Endothelial cell of umbilical vein (primary cell): ENCODE measurements around the gene INPP5A. TPM values are rescaled to one million over a fixed set of nuclear protein-coding genes. Genes with fewer than 3 reads are reported as not detected.
A peak's percentile ranks its signal among the peaks of the same experiment; 100 is the strongest.

Source experiments
- BruUV-seq: library from RNA; stranded (reverse); fragments of 400-500 nt; replicated peaks from 2 replicates; lab custom pipeline; 2021; lab: Mats Ljungman, UMichigan
- CTCF ChIA-PET: fragments of 300-600, 350-600 bp; sonication (Branson Sonifier 250); formaldehyde crosslinking; loops from one replicate; lab custom pipeline; 2021; ENCODE audit warnings: antibody characterized with exemption, inconsistent platforms; lab: Charles Lee
- POLR2A ChIA-PET: fragments of 300-600, 350-600 bp; sonication (Branson Sonifier 250); formaldehyde crosslinking; loops from one replicate; lab custom pipeline; 2021; ENCODE audit warnings: antibody characterized with exemption, inconsistent platforms; lab: Charles Lee
- DNase-seq: peaks from one replicate; pipeline ENCODE4 v3.0.0-alpha.2; 2011; ENCODE audit warnings: low read depth, low spot score
- FAIRE-seq: peaks from 2 replicates; lab custom pipeline; 2011; peaks lifted over from hg19 to GRCh38; lab: Jason Lieb, UNC
- H2AFZ ChIP-seq: 2 replicates; pipeline ENCODE4 v1.6.0; 2012; ENCODE audit warnings: low read depth, low read length, control low read depth, inconsistent platforms
- H3K27ac ChIP-seq: 2 replicates; pipeline ENCODE4 v1.5.1; 2011; ENCODE audit warnings: low read depth, mild to moderate bottlenecking, control low read depth, low read length, moderate library complexity; ENCODE audit not compliant: insufficient read depth
- H3K27me3 ChIP-seq, 2 experiments: 2 replicates each; pipeline versions ENCODE4 v1.6.0 to v1.6.1; 2011; ENCODE audit warnings: low read length in 2 of 2, mixed read lengths in 1 of 2; ENCODE audit not compliant: control insufficient read depth in 2 of 2, insufficient read depth in 2 of 2
- H3K36me3 ChIP-seq, 2 experiments: 2 replicates in 1 of 2; 3 replicates in 1 of 2; pipeline ENCODE4 v1.5.1; 2011; ENCODE audit warnings: low read length in 2 of 2, mild to moderate bottlenecking in 1 of 2, moderate library complexity in 1 of 2; ENCODE audit not compliant: control insufficient read depth in 2 of 2, insufficient read depth in 2 of 2; ENCODE audit errors: extremely low read depth in 1 of 2
- H3K4me1 ChIP-seq: 3 replicates; pipeline ENCODE4 v1.5.1; 2011; ENCODE audit warnings: mild to moderate bottlenecking, low read length; ENCODE audit not compliant: control insufficient read depth, insufficient read depth; ENCODE audit errors: extremely low read depth
- H3K4me2 ChIP-seq: 2 replicates; pipeline ENCODE4 v1.6.1; 2011; ENCODE audit warnings: low read length, control low read depth, mixed read lengths; ENCODE audit not compliant: insufficient read depth
- H3K4me3 ChIP-seq, 3 experiments: fragments of 200-600 bp in 1 of 3; sonication (generic), shearing (Covaris generic) in 1 of 3; replicated peaks in 1 of 3; 2 replicates each; pipeline ENCODE4 v1.5.1; 2011 to 2016; ENCODE audit warnings: control low read depth in 3 of 3, low read length in 3 of 3, mild to moderate bottlenecking in 2 of 3, inconsistent platforms in 1 of 3, low read depth in 1 of 3, moderate library complexity in 1 of 3; ENCODE audit not compliant: insufficient read depth in 1 of 3
- H3K79me2 ChIP-seq: 2 replicates; pipeline ENCODE4 v1.6.0; 2012; ENCODE audit warnings: low read length, inconsistent platforms; ENCODE audit not compliant: control insufficient read depth, insufficient read depth
- H3K9ac ChIP-seq: replicated peaks from 2 replicates; pipeline ENCODE3; 2011; ENCODE audit warnings: low read length, control low read depth; ENCODE audit not compliant: insufficient read depth; ENCODE audit errors: extremely low read depth
- H3K9me1 ChIP-seq: replicated peaks from 3 replicates; pipeline ENCODE4 v1.6.0; 2011; ENCODE audit warnings: mild to moderate bottlenecking, low read length; ENCODE audit not compliant: control insufficient read depth, insufficient read depth; ENCODE audit errors: extremely low read depth
- H3K9me3 ChIP-seq: replicated peaks from 2 replicates; pipeline ENCODE4 v1.5.1; 2012; ENCODE audit warnings: low read length, inconsistent platforms; ENCODE audit not compliant: control insufficient read depth, insufficient read depth
- H4K20me1 ChIP-seq: replicated peaks from 2 replicates; pipeline ENCODE3; 2011; ENCODE audit warnings: mild to moderate bottlenecking, low read length; ENCODE audit not compliant: control insufficient read depth, insufficient read depth; ENCODE audit errors: extremely low read depth
- CTCF ChIP-seq, 2 donors: IDR thresholded peaks; 1 replicate in 1 of 2; 2 replicates in 1 of 2; pipeline ENCODE4 v1.5.1; 2011; ENCODE audit warnings: low read length in 2 of 2, mild to moderate bottlenecking in 2 of 2, moderate library complexity in 2 of 2, control low read depth in 1 of 2, inconsistent platforms in 1 of 2, low read depth in 1 of 2; ENCODE audit not compliant: insufficient read depth in 1 of 2; ENCODE audit errors: extremely low read depth in 1 of 2
- EZH2 ChIP-seq: IDR thresholded peaks from 2 replicates; pipeline ENCODE4 v1.6.1; 2012; ENCODE audit warnings: borderline replicate concordance, low read depth, mild to moderate bottlenecking, moderate library complexity, low read length, inconsistent platforms; ENCODE audit not compliant: severe bottlenecking
- FOS ChIP-seq: IDR thresholded peaks from 2 replicates; pipeline ENCODE4 v1.6.1; 2011; ENCODE audit warnings: mild to moderate bottlenecking, low read length, moderate library complexity, borderline replicate concordance; ENCODE audit not compliant: insufficient read depth
- JUN ChIP-seq: IDR thresholded peaks from 2 replicates; pipeline ENCODE4 v1.6.1; 2011; ENCODE audit warnings: borderline replicate concordance, low read depth; ENCODE audit not compliant: insufficient read length, insufficient read depth
- MYC ChIP-seq: IDR thresholded peaks from one replicate; pipeline ENCODE4 v1.6.1; 2011; ENCODE audit warnings: mild to moderate bottlenecking, low read depth, low read length
- dilution Hi-C: fragments of 300-500 bp; cut with MboI; formaldehyde crosslinking; loops from one replicate; pipeline ENCODE4 v1.15.0; 2019; ENCODE audit warnings: low sequenced_read_pairs; ENCODE audit not compliant: extremely low pct_ligation_motif_present
- intact Hi-C: fragments of 100-400 bp; cut with micrococcal nuclease; formaldehyde crosslinking; loops from one replicate; pipeline ENCODE4 v1.10.0; 2022
- polyA plus RNA-seq, 4 experiments: library from polyadenylated mRNA; depleted of rRNA in 3 of 4; stranded (reverse) in 3 of 4; unstranded in 1 of 4; fragments of >200 nt; gene quantifications; 2 replicates each; pipeline versions ENCODE4 v1.2.1 to v1.2.3, GENCODE V29; 2011 to 2012; ENCODE audit warnings: missing spikeins in 1 of 4
- total RNA-seq: library from RNA; stranded (reverse); gene quantifications from 2 replicates; pipeline ENCODE4 v1.2.3, GENCODE V29; 2021

The INPP5A gene
- total and polyA plus RNA-seq, 2 donors (not counting 3 experiments of a cell fraction or from before 2014, with no cell fraction given): 22.9 to 33.2 TPM

GRCh38 chr10:132593900-132594876 is 56.6 kb downstream of the INPP5A start:
- Histone ChIP-seq H2AFZ (no peak overlapping the region), H3K4me3 (no peak overlapping the region), H3K79me2 (peaks cover 23% of the 10 kb centered on the region), H4K20me1 (no peaks in the 10 kb centered on the region), H3K27ac (no peak overlapping the region), H3K27me3 (no peaks in the 10 kb centered on the region), H3K9me1 (no peaks in the 10 kb centered on the region), H3K9ac (no peak overlapping the region), H3K36me3 (no peaks in the 10 kb centered on the region), H3K9me3 (no peaks in the 10 kb centered on the region), H3K4me1 (peaks cover 25% of the 10 kb centered on the region), H3K4me2 (peak overlapping the region; percentile 58)
- intact Hi-C loops: no loop called here
- BruUV-seq: no TSS peak
- CTCF ChIA-PET: interaction anchor here (0.8 kb wide), 1 partner anchor 13 kb away, joined by 3 read pairs; no protein-coding TSS in a partner anchor
- FAIRE-seq (no peak), DNase-seq (no peak)
- dilution Hi-C loops: no loop called here
- no peak for TF ChIP-seq MYC
- TF ChIP-seq EZH2: no peak
- no peak for TF ChIP-seq FOS
- POLR2A ChIA-PET: no interaction called here

- Histone ChIP-seq H2AFZ (no peak overlapping the region), H4K20me1 (no peaks in the 10 kb centered on the region), H3K9me1 (no peaks in the 10 kb centered on the region), H3K9ac (no peak overlapping the region), H3K9me3 (no peaks in the 10 kb centered on the region), H3K4me3 (no peak overlapping the region), H3K36me3 (no peaks in the 10 kb centered on the region), H3K4me2 (no peak overlapping the region), H3K79me2 (peaks cover 23% of the 10 kb centered on the region), H3K27ac (no peak overlapping the region), H3K27me3 (no peaks in the 10 kb centered on the region), H3K4me1 (peaks cover 25% of the 10 kb centered on the region)
- DNase-seq: no peak
- dilution Hi-C loops: no loop called here
- intact Hi-C loops: no loop called here
- ChIA-PET CTCF (no interaction called here), POLR2A (no interaction called here)
- no peak for FAIRE-seq
- no TSS peak for BruUV-seq
- TF ChIP-seq JUN (no peak), FOS (no peak), CTCF (IDR thresholded peaks at IDR 0.05; ENCODE audit: extremely low read depth in 1 of 2, insufficient read depth in 1 of 2, low read depth in 1 of 2, low read length in 2 of 2) (no peak)
Measured at GRCh38 chr10:132595021-132595420, 57.4 kb downstream of the INPP5A start.
